Coronary artery (tissue), 2 donors: ENCODE results near the gene MADCAM1.

Source experiments
- DNase-seq: peaks from one replicate; pipeline ENCODE4 v3.0.0-alpha.2; 2017; ENCODE audit warnings: low spot score
- H3K27ac ChIP-seq, 2 donors: fragments of 200-600 bp; sonication (generic); one replicate each; pipeline ENCODE4 v1.5.1; 2016 to 2019
- H3K4me3 ChIP-seq: fragments of 200-600 bp; sonication (generic); 2 replicates; pipeline ENCODE4 v1.5.1; 2016; ENCODE audit warnings: mild to moderate bottlenecking, moderate library complexity
- TF ChIP-seq, protein P1 (sequence below): fragments of 200-600 bp; sonication (generic); IDR thresholded peaks from one replicate; pipeline ENCODE4 v1.5.1; 2019; ENCODE audit warnings: antibody characterized with exemption

The MADCAM1 gene

DNA sequence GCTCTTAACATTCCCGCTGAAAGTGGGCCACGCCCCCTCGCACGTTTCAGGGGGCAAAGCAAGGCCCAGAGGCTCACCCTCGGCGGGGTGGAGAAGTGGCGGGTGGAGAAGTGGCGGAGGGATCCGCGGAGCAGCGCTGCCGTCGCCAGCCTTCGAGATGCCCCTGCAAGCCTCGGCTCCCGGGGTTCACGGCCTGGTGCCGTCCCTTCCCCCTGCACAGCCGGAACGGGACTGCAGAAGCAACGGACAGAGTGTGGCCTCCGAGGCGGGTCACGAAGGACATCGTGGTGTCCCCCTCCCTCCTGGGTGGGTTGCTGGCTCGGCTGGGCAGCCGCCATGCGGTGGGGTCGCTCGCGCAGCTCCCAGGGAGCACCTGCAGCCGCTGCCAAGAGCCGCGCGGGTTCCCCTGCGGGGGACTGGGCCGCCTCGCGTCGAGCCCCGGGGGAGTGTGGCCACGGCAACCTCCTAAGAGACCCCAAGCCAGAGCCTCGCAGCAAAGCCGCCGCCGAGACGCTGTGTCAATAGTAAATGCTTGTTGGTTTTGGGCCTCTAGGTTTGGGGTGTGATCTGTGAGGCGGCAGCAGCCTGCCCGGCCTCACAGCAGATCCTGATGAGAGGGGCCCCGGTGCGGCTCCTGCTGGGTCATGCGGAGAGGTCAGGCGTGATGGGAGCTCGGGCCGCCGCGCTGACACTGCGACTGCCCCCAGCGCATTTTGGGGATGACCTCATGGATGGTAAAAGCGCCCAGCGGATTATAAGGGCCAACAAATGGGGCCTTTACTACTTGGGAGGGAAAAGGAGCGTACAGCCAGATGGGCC lies 16.5 kb downstream of the MADCAM1 start:
- no peak overlapping the region for H3K4me3 ChIP-seq
- TF ChIP-seq, protein P1, sequence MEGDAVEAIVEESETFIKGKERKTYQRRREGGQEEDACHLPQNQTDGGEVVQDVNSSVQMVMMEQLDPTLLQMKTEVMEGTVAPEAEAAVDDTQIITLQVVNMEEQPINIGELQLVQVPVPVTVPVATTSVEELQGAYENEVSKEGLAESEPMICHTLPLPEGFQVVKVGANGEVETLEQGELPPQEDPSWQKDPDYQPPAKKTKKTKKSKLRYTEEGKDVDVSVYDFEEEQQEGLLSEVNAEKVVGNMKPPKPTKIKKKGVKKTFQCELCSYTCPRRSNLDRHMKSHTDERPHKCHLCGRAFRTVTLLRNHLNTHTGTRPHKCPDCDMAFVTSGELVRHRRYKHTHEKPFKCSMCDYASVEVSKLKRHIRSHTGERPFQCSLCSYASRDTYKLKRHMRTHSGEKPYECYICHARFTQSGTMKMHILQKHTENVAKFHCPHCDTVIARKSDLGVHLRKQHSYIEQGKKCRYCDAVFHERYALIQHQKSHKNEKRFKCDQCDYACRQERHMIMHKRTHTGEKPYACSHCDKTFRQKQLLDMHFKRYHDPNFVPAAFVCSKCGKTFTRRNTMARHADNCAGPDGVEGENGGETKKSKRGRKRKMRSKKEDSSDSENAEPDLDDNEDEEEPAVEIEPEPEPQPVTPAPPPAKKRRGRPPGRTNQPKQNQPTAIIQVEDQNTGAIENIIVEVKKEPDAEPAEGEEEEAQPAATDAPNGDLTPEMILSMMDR: no peak
- H3K27ac ChIP-seq: no peak overlapping the region
- DNase-seq: no peak

DNA sequence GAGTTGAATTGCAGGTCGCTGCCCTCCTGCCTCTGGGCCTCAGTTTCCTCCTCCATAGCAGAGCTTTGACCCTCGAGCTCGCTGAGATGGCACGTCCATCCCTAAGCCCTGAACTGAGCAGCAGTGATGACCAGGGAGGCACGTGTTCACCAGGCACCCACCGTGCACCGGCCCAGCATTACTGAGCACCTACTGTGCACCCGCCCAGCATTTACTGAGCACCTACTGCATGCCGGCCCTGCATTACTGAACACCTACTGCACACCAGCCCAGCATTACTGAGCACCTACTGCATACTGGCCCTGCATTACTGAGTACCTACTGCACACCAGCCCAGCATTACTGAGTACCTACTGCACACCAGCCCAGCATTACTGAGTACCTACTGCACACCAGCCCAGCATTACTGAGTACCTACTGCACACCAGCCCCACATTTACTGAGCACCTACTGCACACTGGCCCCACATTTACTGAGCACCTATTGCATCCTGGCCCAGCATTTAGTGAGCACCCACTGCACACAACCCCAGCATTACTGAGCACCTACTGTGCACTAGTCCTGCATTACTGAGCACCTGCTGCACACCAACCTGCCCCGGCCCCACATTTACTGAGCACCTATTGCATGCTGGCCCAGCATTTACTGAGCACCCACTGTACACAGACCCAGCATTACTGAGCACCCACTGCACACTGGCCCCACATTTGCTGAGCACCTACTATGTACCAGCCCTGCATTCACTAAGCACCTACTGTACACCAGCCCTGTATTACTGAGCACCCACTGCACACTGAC lies 17.3 kb downstream of the MADCAM1 start:
- no peak for DNase-seq
- no peak overlapping the region for H3K27ac ChIP-seq
- TF ChIP-seq, protein P1: no peak
- no peak overlapping the region for H3K4me3 ChIP-seq

DNA sequence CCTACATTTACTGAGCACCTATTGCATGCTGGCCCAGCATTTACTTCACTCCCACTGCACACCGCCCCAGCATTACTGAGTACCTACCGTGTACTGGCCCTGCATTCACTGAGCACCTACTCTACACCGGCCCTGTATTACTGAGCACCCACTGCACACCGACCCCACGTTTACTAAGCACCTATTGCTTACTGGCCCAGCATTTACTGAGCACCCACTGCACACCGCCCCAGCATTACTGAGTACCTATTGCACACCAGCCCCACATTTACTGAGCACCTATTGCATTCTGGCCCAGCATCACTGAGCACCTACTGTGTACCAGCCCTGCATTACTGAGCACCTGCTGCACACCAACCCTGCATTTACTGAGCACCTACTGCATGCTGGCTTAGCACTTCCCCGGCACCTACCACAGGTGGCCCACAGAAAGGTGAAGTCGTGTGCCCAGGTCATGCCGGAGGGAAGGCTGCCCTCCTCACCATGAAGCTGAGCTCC lies 17.9 kb downstream of the MADCAM1 start:
- no peak overlapping the region for H3K27ac ChIP-seq
- TF ChIP-seq, protein P1: no peak
- no peak overlapping the region for H3K4me3 ChIP-seq
- DNase-seq: no peak

DNA sequence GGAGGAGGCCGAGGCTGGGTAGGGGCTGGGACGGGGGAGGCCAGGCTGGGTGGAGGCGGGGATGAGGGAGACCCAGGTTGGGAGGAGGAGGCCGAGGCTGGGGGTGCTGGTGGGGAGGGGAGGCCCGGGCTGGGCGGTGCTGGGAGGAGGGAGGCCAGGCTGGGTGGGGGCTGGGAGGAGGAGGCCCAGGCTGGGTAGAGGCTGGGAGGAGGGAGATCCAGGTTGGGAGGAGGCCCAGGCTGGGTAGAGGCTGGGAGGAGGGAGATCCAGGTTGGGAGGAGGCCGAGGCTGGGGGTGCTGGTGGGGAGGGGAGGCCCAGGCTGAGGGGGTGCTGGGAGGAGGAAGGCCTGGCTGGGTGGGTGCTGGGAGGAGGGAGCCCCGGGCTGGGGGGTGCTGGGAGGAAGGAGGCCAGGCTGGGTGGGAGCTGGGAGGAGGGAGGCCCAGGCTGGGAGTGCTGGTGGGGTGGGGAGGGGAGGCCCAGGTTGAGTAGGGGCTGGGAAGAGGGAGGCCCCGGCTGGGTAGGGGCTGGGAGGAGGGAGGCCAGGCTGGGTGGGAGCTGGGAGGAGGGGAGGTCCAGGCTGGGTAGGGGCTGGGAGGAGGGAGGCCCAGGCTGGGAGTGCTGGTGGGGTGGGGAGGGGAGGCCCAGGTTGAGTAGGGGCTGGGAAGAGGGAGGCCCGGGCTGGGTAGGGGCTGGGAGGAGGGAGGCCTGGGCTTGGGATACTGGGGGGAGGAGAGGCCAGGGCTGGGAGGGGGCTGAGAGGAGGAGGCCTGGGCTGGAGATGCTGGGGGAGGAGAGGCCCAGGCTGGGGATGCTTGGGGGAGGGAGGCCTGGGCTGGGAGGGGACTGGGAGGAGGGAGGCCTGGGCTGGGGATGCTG lies 21.7 kb downstream of the MADCAM1 start:
- DNase-seq: no peak
- Histone ChIP-seq H3K27ac (no peak overlapping the region), H3K4me3 (no peak overlapping the region)
- TF ChIP-seq, protein P1: no peak

DNA sequence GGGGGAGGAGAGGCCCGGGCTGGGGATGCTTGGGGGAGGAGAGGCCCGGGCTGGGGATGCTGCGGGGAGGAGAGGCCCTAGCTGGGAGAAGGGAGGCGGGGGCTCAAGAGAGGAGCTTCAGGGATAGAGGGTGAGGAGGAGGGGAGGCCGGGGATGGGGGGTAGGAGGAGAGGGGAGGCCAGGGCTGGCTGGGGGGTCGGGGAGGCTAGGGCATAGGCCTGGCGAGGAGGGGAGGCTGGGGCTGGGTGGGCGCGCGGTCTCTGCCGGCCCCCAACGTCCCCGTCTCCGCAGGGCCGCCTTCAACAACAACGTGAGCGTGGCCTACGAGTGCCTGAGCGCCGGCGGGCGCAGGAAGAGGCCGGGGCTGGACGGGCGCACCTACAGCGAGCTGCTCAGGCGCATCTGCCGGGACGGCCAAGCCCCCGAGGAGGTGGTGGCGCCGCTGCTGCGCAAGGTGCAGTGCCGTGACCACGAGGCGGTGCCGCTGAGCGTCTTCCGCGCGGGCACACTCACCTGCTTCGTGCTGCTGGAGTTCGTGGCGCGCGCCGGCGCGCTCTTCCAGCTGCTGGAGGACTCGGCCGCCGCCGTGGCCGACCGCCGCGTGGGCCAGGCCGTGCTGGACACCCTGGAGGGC lies 22.4 kb downstream of the MADCAM1 start:
- Histone ChIP-seq H3K27ac (no peak overlapping the region), H3K4me3 (no peak overlapping the region)
- DNase-seq: no peak
- TF ChIP-seq, protein P1: no peak

DNA sequence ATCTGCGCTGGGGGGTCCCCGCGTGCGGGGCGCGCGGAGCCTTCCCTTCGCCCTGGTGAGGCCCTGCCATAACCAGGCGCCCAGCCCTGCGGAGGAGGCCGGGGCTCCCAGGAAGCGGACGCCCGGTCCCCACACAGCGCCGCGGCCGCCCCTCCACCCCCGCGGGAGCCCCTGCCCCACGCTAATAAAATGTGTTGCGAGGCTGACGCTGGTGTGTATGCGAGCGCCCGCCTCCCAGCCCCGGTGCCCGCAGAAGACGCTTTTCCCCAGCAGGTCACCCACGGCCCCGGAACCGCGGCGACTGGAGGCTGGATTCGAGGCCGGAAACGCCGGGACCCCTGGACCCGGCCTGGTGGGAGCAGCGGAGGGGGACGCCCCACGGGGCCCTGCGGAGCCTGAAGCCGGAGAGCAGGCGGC lies 23.2 kb downstream of the MADCAM1 start:
- DNase-seq: no peak
- Histone ChIP-seq H3K27ac (no peak overlapping the region), H3K4me3 (no peak overlapping the region)
- TF ChIP-seq, protein P1: no peak
